ENCODE data around the gene SEC24D.

DNA sequence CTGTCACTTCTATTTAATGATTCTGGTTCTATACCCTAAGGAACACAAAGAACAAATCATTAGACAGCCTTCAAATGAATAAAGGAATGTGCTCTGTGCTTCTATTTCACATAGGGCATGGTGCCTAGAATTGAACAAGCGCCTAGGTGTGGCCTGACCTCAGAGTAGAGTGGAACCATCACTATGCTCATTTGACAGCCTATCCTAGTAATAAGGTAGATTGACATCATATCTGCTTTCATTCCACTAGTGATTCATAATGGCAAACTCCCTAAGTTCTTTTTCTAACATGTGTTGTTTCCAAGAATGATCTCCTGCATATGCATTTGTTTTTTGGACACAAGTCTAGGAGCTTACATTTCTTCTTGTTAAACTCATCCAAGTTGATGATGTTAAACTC is 114.2 kb downstream of the SEC24D start:
- no peak for TF ChIP-seq NFE2 (IDR thresholded peaks at IDR 0.05; ENCODE audit: low read depth)
- no peak for TF ChIP-seq DIDO1 (tag; IDR thresholded peaks at IDR 0.05; ENCODE audit: low read depth)
- no peak for TF ChIP-seq POLR2A (conservative IDR thresholded peaks at IDR 0.05)
- TF ChIP-seq ZNF436 (CRISPR knock-in tag; IDR thresholded peaks at IDR 0.05) = no peak
- no peak for TF ChIP-seq ZNF274 (IDR thresholded peaks at IDR 0.05; ENCODE audit: borderline replicate concordance, low read depth, low read length)
- no peak for TF ChIP-seq ZBTB11 (CRISPR knock-in tag; IDR thresholded peaks at IDR 0.05)
- TF ChIP-seq, protein P1, sequence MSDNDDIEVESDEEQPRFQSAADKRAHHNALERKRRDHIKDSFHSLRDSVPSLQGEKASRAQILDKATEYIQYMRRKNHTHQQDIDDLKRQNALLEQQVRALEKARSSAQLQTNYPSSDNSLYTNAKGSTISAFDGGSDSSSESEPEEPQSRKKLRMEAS (CRISPR knock-in tag; IDR thresholded peaks at IDR 0.05) = no peak
- TF ChIP-seq, protein P2, sequence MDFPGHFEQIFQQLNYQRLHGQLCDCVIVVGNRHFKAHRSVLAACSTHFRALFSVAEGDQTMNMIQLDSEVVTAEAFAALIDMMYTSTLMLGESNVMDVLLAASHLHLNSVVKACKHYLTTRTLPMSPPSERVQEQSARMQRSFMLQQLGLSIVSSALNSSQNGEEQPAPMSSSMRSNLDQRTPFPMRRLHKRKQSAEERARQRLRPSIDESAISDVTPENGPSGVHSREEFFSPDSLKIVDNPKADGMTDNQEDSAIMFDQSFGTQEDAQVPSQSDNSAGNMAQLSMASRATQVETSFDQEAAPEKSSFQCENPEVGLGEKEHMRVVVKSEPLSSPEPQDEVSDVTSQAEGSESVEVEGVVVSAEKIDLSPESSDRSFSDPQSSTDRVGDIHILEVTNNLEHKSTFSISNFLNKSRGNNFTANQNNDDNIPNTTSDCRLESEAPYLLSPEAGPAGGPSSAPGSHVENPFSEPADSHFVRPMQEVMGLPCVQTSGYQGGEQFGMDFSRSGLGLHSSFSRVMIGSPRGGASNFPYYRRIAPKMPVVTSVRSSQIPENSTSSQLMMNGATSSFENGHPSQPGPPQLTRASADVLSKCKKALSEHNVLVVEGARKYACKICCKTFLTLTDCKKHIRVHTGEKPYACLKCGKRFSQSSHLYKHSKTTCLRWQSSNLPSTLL (IDR thresholded peaks at IDR 0.05) = no peak
- TF ChIP-seq, protein P3, sequence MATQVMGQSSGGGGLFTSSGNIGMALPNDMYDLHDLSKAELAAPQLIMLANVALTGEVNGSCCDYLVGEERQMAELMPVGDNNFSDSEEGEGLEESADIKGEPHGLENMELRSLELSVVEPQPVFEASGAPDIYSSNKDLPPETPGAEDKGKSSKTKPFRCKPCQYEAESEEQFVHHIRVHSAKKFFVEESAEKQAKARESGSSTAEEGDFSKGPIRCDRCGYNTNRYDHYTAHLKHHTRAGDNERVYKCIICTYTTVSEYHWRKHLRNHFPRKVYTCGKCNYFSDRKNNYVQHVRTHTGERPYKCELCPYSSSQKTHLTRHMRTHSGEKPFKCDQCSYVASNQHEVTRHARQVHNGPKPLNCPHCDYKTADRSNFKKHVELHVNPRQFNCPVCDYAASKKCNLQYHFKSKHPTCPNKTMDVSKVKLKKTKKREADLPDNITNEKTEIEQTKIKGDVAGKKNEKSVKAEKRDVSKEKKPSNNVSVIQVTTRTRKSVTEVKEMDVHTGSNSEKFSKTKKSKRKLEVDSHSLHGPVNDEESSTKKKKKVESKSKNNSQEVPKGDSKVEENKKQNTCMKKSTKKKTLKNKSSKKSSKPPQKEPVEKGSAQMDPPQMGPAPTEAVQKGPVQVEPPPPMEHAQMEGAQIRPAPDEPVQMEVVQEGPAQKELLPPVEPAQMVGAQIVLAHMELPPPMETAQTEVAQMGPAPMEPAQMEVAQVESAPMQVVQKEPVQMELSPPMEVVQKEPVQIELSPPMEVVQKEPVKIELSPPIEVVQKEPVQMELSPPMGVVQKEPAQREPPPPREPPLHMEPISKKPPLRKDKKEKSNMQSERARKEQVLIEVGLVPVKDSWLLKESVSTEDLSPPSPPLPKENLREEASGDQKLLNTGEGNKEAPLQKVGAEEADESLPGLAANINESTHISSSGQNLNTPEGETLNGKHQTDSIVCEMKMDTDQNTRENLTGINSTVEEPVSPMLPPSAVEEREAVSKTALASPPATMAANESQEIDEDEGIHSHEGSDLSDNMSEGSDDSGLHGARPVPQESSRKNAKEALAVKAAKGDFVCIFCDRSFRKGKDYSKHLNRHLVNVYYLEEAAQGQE (IDR thresholded peaks at IDR 0.05; ENCODE audit: borderline replicate concordance) = no peak
- TF ChIP-seq, protein P3 (CRISPR knock-in tag; IDR thresholded peaks at IDR 0.05; ENCODE audit: low read depth) = no peak
- TF ChIP-seq CBX2 (IDR thresholded peaks at IDR 0.05; ENCODE audit: insufficient read depth, low read length, poor library complexity, severe bottlenecking) = no peak
